ENCODE results near the gene USP8.

- TF ChIP-seq REST (IDR thresholded peaks at IDR 0.05) = no peak
- no peak for TF ChIP-seq CTCF (IDR thresholded peaks at IDR 0.05)
- no peak for TF ChIP-seq ZNF302 (CRISPR knock-in tag; IDR thresholded peaks at IDR 0.05)
- no peak for TF ChIP-seq ESRRA (IDR thresholded peaks at IDR 0.05; ENCODE audit: borderline replicate concordance, low read length)
- no peak for TF ChIP-seq ZC3H11A (IDR thresholded peaks at IDR 0.05)
- TF ChIP-seq ELK1 (IDR thresholded peaks at IDR 0.05; ENCODE audit: low read depth, low read length) = no peak
- no peak for TF ChIP-seq PBX3 (IDR thresholded peaks at IDR 0.05)
Measured at GRCh38 chr15:50562735-50563640, 138.8 kb downstream of the USP8 start.
